SW 1271 (cell line): Measurements from ENCODE around the gene ZBTB33.

ENCODE experiments used
- DNase-seq, 2 experiments: peaks; one replicate each; lab custom pipeline; 2025; lab: John Stamatoyannopoulos, UW

Gene ZBTB33

GRCh38 chrX:120306630-120307029, 56.0 kb downstream of the ZBTB33 start:
- no peak for DNase-seq
